ENCODE measurements around the gene CD6.
"Not testable (repeated sequence)": the region's sequence is repeated elsewhere in the genome, so short reads cannot be mapped to it uniquely, and the experiment has no call there.

CD6 gene

GRCh38 chr11:60953781-60954180 is 17.7 kb upstream of the CD6 start:
- Mint-ChIP-seq H3K27ac (peak overlapping the region; percentile 98), H3K4me3 (peak overlapping the region; percentile 30), H3K36me3 (peaks cover 2% of the 10 kb centered on the region), H3K9me3 (no peaks in the 10 kb centered on the region), H3K4me1 (peaks cover 40% of the 10 kb centered on the region), H3K27me3 (no peaks in the 10 kb centered on the region)
- ATAC-seq (ENCODE audit: low read depth): peak; percentile 8
- DNase-seq (ENCODE audit: low spot score in 2 of 2): no peak

- H3K9me3 Mint-ChIP-seq: no peaks in the 10 kb centered on the region
- ATAC-seq (ENCODE audit: low read depth): peak; percentile 31
- peak in 1 of 2 donors; percentile 27 for DNase-seq (ENCODE audit: low spot score in 2 of 2)
- peaks cover 35% of the 10 kb centered on the region for H3K4me1 Mint-ChIP-seq
- H3K4me3 Mint-ChIP-seq: no peak overlapping the region
- H3K27ac Mint-ChIP-seq: peak overlapping the region; percentile 98
- H3K27me3 Mint-ChIP-seq: no peaks in the 10 kb centered on the region
- H3K36me3 Mint-ChIP-seq: peaks cover 2% of the 10 kb centered on the region
Measured at GRCh38 chr11:60954421-60954820, 17.1 kb upstream of the CD6 start.

GRCh38 chr11:60955571-60955970 is 15.9 kb upstream of the CD6 start:
- Mint-ChIP-seq H3K4me1 (peaks cover 30% of the 10 kb centered on the region), H3K36me3 (peaks cover 2% of the 10 kb centered on the region), H3K27ac (no peak overlapping the region), H3K27me3 (no peaks in the 10 kb centered on the region), H3K4me3 (no peak overlapping the region), H3K9me3 (no peaks in the 10 kb centered on the region)
- ATAC-seq (ENCODE audit: low read depth) (no peak), DNase-seq (ENCODE audit: low spot score in 2 of 2) (no peak)

- Mint-ChIP-seq H3K36me3 (no peaks in the 10 kb centered on the region), H3K4me3 (no peak overlapping the region), H3K27me3 (no peaks in the 10 kb centered on the region), H3K27ac (peak overlapping the region; percentile 13), H3K4me1 (peaks cover 23% of the 10 kb centered on the region), H3K9me3 (no peaks in the 10 kb centered on the region)
- no peak for DNase-seq (ENCODE audit: low spot score in 2 of 2)
- no peak for ATAC-seq (ENCODE audit: low read depth)
Measured at GRCh38 chr11:60957188-60957587, 14.3 kb upstream of the CD6 start.

GRCh38 chr11:60959431-60959830 is 12.0 kb upstream of the CD6 start:
- DNase-seq (ENCODE audit: low spot score in 2 of 2): no peak
- peaks cover 4% of the 10 kb centered on the region for H3K4me1 Mint-ChIP-seq
- no peak overlapping the region for H3K27ac Mint-ChIP-seq
- H3K36me3 Mint-ChIP-seq: no peaks in the 10 kb centered on the region
- ATAC-seq (ENCODE audit: low read depth): no peak
- no peaks in the 10 kb centered on the region for H3K9me3 Mint-ChIP-seq
- no peaks in the 10 kb centered on the region for H3K27me3 Mint-ChIP-seq
- no peak overlapping the region for H3K4me3 Mint-ChIP-seq

- H3K4me3 Mint-ChIP-seq: no peak overlapping the region
- H3K27ac Mint-ChIP-seq: no peak overlapping the region
- ATAC-seq (ENCODE audit: low read depth): no peak
- no peaks in the 10 kb centered on the region for H3K27me3 Mint-ChIP-seq
- peaks cover 3% of the 10 kb centered on the region for H3K4me1 Mint-ChIP-seq
- no peaks in the 10 kb centered on the region for H3K9me3 Mint-ChIP-seq
- no peak for DNase-seq (ENCODE audit: low spot score in 2 of 2)
- H3K36me3 Mint-ChIP-seq: no peaks in the 10 kb centered on the region
Measured at GRCh38 chr11:60960405-60960804, 11.1 kb upstream of the CD6 start.

GRCh38 chr11:60964801-60965200 is 6.7 kb upstream of the CD6 start:
- Mint-ChIP-seq H3K4me1 (peaks cover 2% of the 10 kb centered on the region), H3K27ac (no peak overlapping the region), H3K27me3 (peaks cover 6% of the 10 kb centered on the region), H3K36me3 (peaks cover 3% of the 10 kb centered on the region), H3K9me3 (peaks cover 3% of the 10 kb centered on the region), H3K4me3 (no peak overlapping the region)
- DNase-seq (ENCODE audit: low spot score in 2 of 2) (no peak), ATAC-seq (ENCODE audit: low read depth) (no peak)

GRCh38 chr11:60966890-60967289 is 4.6 kb upstream of the CD6 start:
- H3K4me1 Mint-ChIP-seq: peaks cover 18% of the 10 kb centered on the region
- DNase-seq (ENCODE audit: low spot score in 2 of 2): no peak
- H3K27me3 Mint-ChIP-seq: peaks cover 6% of the 10 kb centered on the region
- peaks cover 3% of the 10 kb centered on the region for H3K36me3 Mint-ChIP-seq
- H3K4me3 Mint-ChIP-seq: no peak overlapping the region
- peaks cover 3% of the 10 kb centered on the region for H3K9me3 Mint-ChIP-seq
- ATAC-seq (ENCODE audit: low read depth): no peak
- H3K27ac Mint-ChIP-seq: no peak overlapping the region

GRCh38 chr11:60968223-60968622 is 3.3 kb upstream of the CD6 start:
- H3K27me3 Mint-ChIP-seq: peaks cover 6% of the 10 kb centered on the region
- H3K4me3 Mint-ChIP-seq: no peak overlapping the region
- no peak for ATAC-seq (ENCODE audit: low read depth)
- peaks cover 18% of the 10 kb centered on the region for H3K4me1 Mint-ChIP-seq
- H3K27ac Mint-ChIP-seq: no peak overlapping the region
- DNase-seq (ENCODE audit: low spot score in 2 of 2): no peak
- peaks cover 3% of the 10 kb centered on the region for H3K9me3 Mint-ChIP-seq
- H3K36me3 Mint-ChIP-seq: peaks cover 3% of the 10 kb centered on the region

- Mint-ChIP-seq H3K4me3 (peak overlapping the region; percentile 2), H3K9me3 (peaks cover 3% of the 10 kb centered on the region), H3K36me3 (peaks cover 3% of the 10 kb centered on the region), H3K27ac (peak overlapping the region; percentile 32), H3K27me3 (peaks cover 6% of the 10 kb centered on the region), H3K4me1 (peaks cover 23% of the 10 kb centered on the region)
- ATAC-seq (ENCODE audit: low read depth): peak; percentile 91
- peak; percentile 77 to 78 for DNase-seq (ENCODE audit: low spot score in 2 of 2)
Measured at GRCh38 chr11:60970369-60970774, 1.1 kb upstream of the CD6 start.

GRCh38 chr11:60970890-60971289 is 590 bp upstream of the CD6 start:
- H3K36me3 Mint-ChIP-seq: peaks cover 3% of the 10 kb centered on the region
- peak overlapping the region; percentile 75 for H3K4me3 Mint-ChIP-seq
- no peak for ATAC-seq (ENCODE audit: low read depth)
- peaks cover 23% of the 10 kb centered on the region for H3K4me1 Mint-ChIP-seq
- no peak for DNase-seq (ENCODE audit: low spot score in 2 of 2)
- no peak overlapping the region for H3K27ac Mint-ChIP-seq
- peaks cover 6% of the 10 kb centered on the region for H3K27me3 Mint-ChIP-seq
- H3K9me3 Mint-ChIP-seq: peaks cover 3% of the 10 kb centered on the region

- peaks cover 3% of the 10 kb centered on the region for H3K36me3 Mint-ChIP-seq
- no peak overlapping the region for H3K27ac Mint-ChIP-seq
- peaks cover 5% of the 10 kb centered on the region for H3K27me3 Mint-ChIP-seq
- H3K9me3 Mint-ChIP-seq: peaks cover 3% of the 10 kb centered on the region
- peak overlapping the region; percentile 75 for H3K4me3 Mint-ChIP-seq
- peaks cover 24% of the 10 kb centered on the region for H3K4me1 Mint-ChIP-seq
- DNase-seq (ENCODE audit: low spot score in 2 of 2): no peak
- ATAC-seq (ENCODE audit: low read depth): no peak
Measured at GRCh38 chr11:60972182-60973030, 926 bp downstream of the CD6 start.

GRCh38 chr11:60973699-60974098 is 2.2 kb downstream of the CD6 start:
- DNase-seq (ENCODE audit: low spot score in 2 of 2) (no peak), ATAC-seq (ENCODE audit: low read depth) (no peak)
- no peaks in the 10 kb centered on the region for H3K27me3 Mint-ChIP-seq
- H3K4me3 Mint-ChIP-seq: no peak overlapping the region
- H3K9me3 Mint-ChIP-seq: no peaks in the 10 kb centered on the region
- no peaks in the 10 kb centered on the region for H3K36me3 Mint-ChIP-seq
- H3K27ac Mint-ChIP-seq: peak overlapping the region; percentile 64
- peaks cover 27% of the 10 kb centered on the region for H3K4me1 Mint-ChIP-seq

- H3K9me3 Mint-ChIP-seq; H3K36me3 Mint-ChIP-seq; H3K27ac Mint-ChIP-seq; H3K4me3 Mint-ChIP-seq; ATAC-seq (ENCODE audit: low read depth); H3K27me3 Mint-ChIP-seq; DNase-seq (ENCODE audit: low spot score in 2 of 2): not testable (repeated sequence)
- peaks cover 27% of the 10 kb centered on the region for H3K4me1 Mint-ChIP-seq
Measured at GRCh38 chr11:60974316-60974715, 2.8 kb downstream of the CD6 start.

- Mint-ChIP-seq H3K4me3 (no peak overlapping the region), H3K4me1 (peaks cover 27% of the 10 kb centered on the region), H3K36me3 (no peaks in the 10 kb centered on the region), H3K27me3 (no peaks in the 10 kb centered on the region), H3K27ac (no peak overlapping the region), H3K9me3 (no peaks in the 10 kb centered on the region)
- DNase-seq (ENCODE audit: low spot score in 2 of 2) (no peak), ATAC-seq (ENCODE audit: low read depth) (no peak)
Measured at GRCh38 chr11:60974726-60975125, 3.2 kb downstream of the CD6 start.
